Uterus (tissue), 4 donors: Measurements from ENCODE around the gene DPY19L3. TPM values are rescaled to one million over a fixed set of nuclear protein-coding genes. Genes with fewer than 3 reads are reported as not detected.

Experiments
- DNase-seq, 2 donors: peaks; one replicate each; pipeline ENCODE4 v3.0.0-alpha.2; 2019 to 2020
- H3K27ac ChIP-seq, 2 donors: fragments of 200-600 bp; sonication (generic); 1 replicate in 1 of 2; 2 replicates in 1 of 2; pipeline ENCODE4 v1.5.1; 2016 to 2018
- H3K27me3 ChIP-seq, 2 donors: fragments of 200-600 bp; sonication (generic); one replicate each; pipeline ENCODE4 v1.5.1; 2018 to 2019; ENCODE audit warnings: control low read depth in 1 of 2
- H3K36me3 ChIP-seq, 2 donors: fragments of 200-600 bp; sonication (generic); one replicate each; pipeline ENCODE4 v1.5.1; 2019; ENCODE audit warnings: control low read depth in 1 of 2
- H3K4me1 ChIP-seq, 2 donors: fragments of 200-600 bp; sonication (generic); one replicate each; pipeline ENCODE4 v1.5.1; 2018 to 2019; ENCODE audit warnings: control low read depth in 1 of 2
- H3K4me3 ChIP-seq, 2 donors: fragments of 200-600 bp; sonication (generic); 1 replicate in 1 of 2; 2 replicates in 1 of 2; pipeline ENCODE4 v1.5.1; 2018 to 2019; ENCODE audit warnings: mild to moderate bottlenecking in 1 of 2
- H3K9me3 ChIP-seq, 2 donors: fragments of 200-600 bp; sonication (generic); one replicate each; pipeline ENCODE4 v1.5.1; 2019; ENCODE audit warnings: control low read depth in 1 of 2
- CTCF ChIP-seq, 4 experiments: fragments of 200-600 bp in 2 of 4; fragments of 450-650 bp in 2 of 4; sonication (generic) in 2 of 4; IDR thresholded peaks; one replicate each; pipeline ENCODE4 v1.5.1; 2016 to 2019; ENCODE audit warnings: antibody characterized with exemption in 4 of 4, mild to moderate bottlenecking in 2 of 4, moderate library complexity in 1 of 4
- POLR2A ChIP-seq, 2 donors: fragments of 450-650 bp; IDR thresholded peaks; one replicate each; pipeline ENCODE4 v1.6.1; 2016; ENCODE audit warnings: antibody characterized with exemption in 2 of 2, mild to moderate bottlenecking in 1 of 2, moderate library complexity in 1 of 2
- intact Hi-C: fragments of 100-400 bp; cut with DNase I; formaldehyde crosslinking; loops from one replicate; pipeline ENCODE4 v1.15.1; 2023; ENCODE audit warnings: low total_unique reads
- total RNA-seq, 4 donors: library from RNA; depleted of rRNA in 3 of 4; stranded (reverse); fragments of >200 nt in 3 of 4; gene quantifications; one replicate each; pipeline versions ENCODE4 v1.1.0 to v1.2.4, GENCODE V29; 2014 to 2023
- donor health status: DM: yes; HTN: yes; CAD: no.

The DPY19L3 gene
- total RNA-seq, 4 donors from 2014 or later, result 10.2 to 58.9 (median 34.7) TPM

- no peak for DNase-seq
- H3K4me3 ChIP-seq, result no peak overlapping the region
- TF ChIP-seq CTCF (IDR thresholded peaks at IDR 0.05), result no peak
- no peak for TF ChIP-seq POLR2A (IDR thresholded peaks at IDR 0.05)
- no peaks in the 10 kb centered on the region for H3K36me3 ChIP-seq
- no peaks in the 10 kb centered on the region for H3K4me1 ChIP-seq
- H3K9me3 ChIP-seq, result no peaks in the 10 kb centered on the region
- no peaks in the 10 kb centered on the region for H3K27me3 ChIP-seq
- no peak overlapping the region for H3K27ac ChIP-seq
- intact Hi-C loops, result no loop called here
These were observed 66.2 kb downstream of the DPY19L3 start for GRCh38 chr19:32471811-32472210.

GRCh38 chr19:32475141-32476031 lies 69.8 kb downstream of the DPY19L3 start:
- H3K27ac ChIP-seq, result no peak overlapping the region
- no peaks in the 10 kb centered on the region for H3K36me3 ChIP-seq
- H3K9me3 ChIP-seq, result no peaks in the 10 kb centered on the region

DNA sequence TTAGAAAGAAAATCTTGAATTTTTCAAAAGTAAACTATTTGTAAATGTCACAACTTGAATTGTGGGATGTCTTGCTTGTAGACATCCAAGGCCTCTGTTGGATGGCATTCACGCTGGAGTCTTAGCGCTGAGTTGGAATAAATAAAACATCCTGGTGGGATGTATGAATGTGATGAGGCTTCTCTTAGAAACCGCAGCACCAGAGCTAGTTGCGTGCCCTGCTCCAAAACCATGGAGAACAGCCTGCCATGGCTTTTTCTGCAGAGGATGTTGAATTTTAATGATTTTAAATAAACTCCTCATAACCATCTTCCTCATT lies 70.4 kb downstream of the DPY19L3 start:
- TF ChIP-seq POLR2A (IDR thresholded peaks at IDR 0.05) (no peak), CTCF (IDR thresholded peaks at IDR 0.05) (no peak)
- no peaks in the 10 kb centered on the region for H3K27me3 ChIP-seq
- no peak overlapping the region for H3K4me3 ChIP-seq
- intact Hi-C loops, result no loop called here
- no peak for DNase-seq
- H3K9me3 ChIP-seq, result no peaks in the 10 kb centered on the region
- no peak overlapping the region for H3K27ac ChIP-seq
- no peaks in the 10 kb centered on the region for H3K36me3 ChIP-seq
- no peaks in the 10 kb centered on the region for H3K4me1 ChIP-seq

More at GRCh38 chr19:32475141-32476031, 69.8 kb downstream of the DPY19L3 start:
- no peaks in the 10 kb centered on the region for H3K27me3 ChIP-seq
- no peak for TF ChIP-seq POLR2A (IDR thresholded peaks at IDR 0.05)
- no peak for TF ChIP-seq CTCF (IDR thresholded peaks at IDR 0.05)
- H3K4me3 ChIP-seq, result no peak overlapping the region
- no peaks in the 10 kb centered on the region for H3K4me1 ChIP-seq
- intact Hi-C loops, result no loop called here
- no peak for DNase-seq

DNA sequence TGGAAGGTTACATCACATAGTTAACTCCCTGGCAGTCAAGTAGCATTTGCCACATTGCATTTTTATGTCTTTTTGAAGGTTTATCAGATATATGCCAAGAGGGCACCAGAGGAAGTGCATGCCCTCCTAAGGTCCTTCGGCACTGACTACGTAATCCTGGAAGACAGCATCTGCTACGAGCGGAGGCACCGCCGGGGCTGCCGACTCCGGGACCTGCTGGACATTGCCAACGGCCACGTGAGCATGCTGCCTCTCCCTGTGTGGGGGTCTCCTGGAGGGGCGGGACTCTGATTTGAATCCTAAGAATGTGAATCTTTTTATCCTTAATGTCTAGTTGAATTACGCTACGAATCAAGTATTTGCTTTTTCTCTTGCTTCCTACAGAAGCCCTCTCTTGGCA lies 74.8 kb downstream of the DPY19L3 start:
- Histone ChIP-seq H3K4me1 (no peaks in the 10 kb centered on the region), H3K4me3 (no peak overlapping the region), H3K36me3 (no peaks in the 10 kb centered on the region), H3K9me3 (no peaks in the 10 kb centered on the region), H3K27me3 (no peaks in the 10 kb centered on the region), H3K27ac (no peak overlapping the region)
- DNase-seq, result no peak
- TF ChIP-seq CTCF (IDR thresholded peaks at IDR 0.05) (no peak), POLR2A (IDR thresholded peaks at IDR 0.05) (no peak)
- intact Hi-C loops, result no loop called here

- intact Hi-C loops, result no loop called here
These were observed 78.0 kb downstream of the DPY19L3 start for GRCh38 chr19:32483574-32483973.

More at GRCh38 chr19:32483574-32483973, 78.0 kb downstream of the DPY19L3 start:
- H3K36me3 ChIP-seq, result no peaks in the 10 kb centered on the region
- peaks cover 0 to 21% of the 10 kb centered on the region in 2 donors for H3K9me3 ChIP-seq
- H3K27ac ChIP-seq, result no peak overlapping the region
- H3K4me1 ChIP-seq, result no peaks in the 10 kb centered on the region
- TF ChIP-seq CTCF (IDR thresholded peaks at IDR 0.05) (no peak), POLR2A (IDR thresholded peaks at IDR 0.05) (no peak)
- H3K27me3 ChIP-seq, result no peaks in the 10 kb centered on the region
- no peak for DNase-seq
- H3K4me3 ChIP-seq, result no peak overlapping the region
